HepG2 (cell line): ENCODE data around the gene ZNF214. TPM values are rescaled to one million over a fixed set of nuclear protein-coding genes. Genes with fewer than 3 reads are reported as not detected.

Source experiments
- AHDC1 ChIP-seq: sonication (generic); formaldehyde crosslinking; IDR thresholded peaks from 2 replicates; pipeline ENCODE4 v1.5.1; 2020; ENCODE audit warnings: mild to moderate bottlenecking, missing genetic modification reagents, borderline replicate concordance
- ASH2L ChIP-seq: fragments of 300-600, 200-600 bp; sonication (generic); IDR thresholded peaks from 2 replicates; pipeline ENCODE4 v1.7.0; 2017; ENCODE audit warnings: low read depth, mild to moderate bottlenecking, moderate library complexity, mixed read lengths, low read length; ENCODE audit not compliant: insufficient read length
- GZF1 ChIP-seq: sonication (generic); formaldehyde crosslinking; IDR thresholded peaks from 2 replicates; pipeline ENCODE4 v1.5.1; 2020; ENCODE audit warnings: mild to moderate bottlenecking, missing genetic modification reagents
- IRF9 ChIP-seq: sonication (generic); formaldehyde crosslinking; IDR thresholded peaks from 2 replicates; pipeline ENCODE4 v1.8.0; 2022; ENCODE audit warnings: missing genetic modification reagents, mild to moderate bottlenecking, borderline replicate concordance
- KDM5B ChIP-seq: sonication (generic); formaldehyde crosslinking; IDR thresholded peaks from 2 replicates; pipeline ENCODE4 v1.4.0; 2020; ENCODE audit warnings: missing genetic modification reagents, mild to moderate bottlenecking, borderline replicate concordance
- MTA3 ChIP-seq: sonication (generic); formaldehyde crosslinking; IDR thresholded peaks from 2 replicates; pipeline ENCODE4 v1.4.0; 2020; ENCODE audit warnings: missing genetic modification reagents
- NR2F2 ChIP-seq: IDR thresholded peaks from 2 replicates; pipeline ENCODE4 v1.6.1; 2012; ENCODE audit warnings: low read depth, inconsistent platforms, borderline replicate concordance
- ZNF296 ChIP-seq: sonication (generic); formaldehyde crosslinking; conservative IDR thresholded peaks from 2 replicates; pipeline ENCODE4 v1.5.0; 2020; ENCODE audit warnings: mild to moderate bottlenecking, missing genetic modification reagents
- ZNF503 ChIP-seq: sonication (generic); formaldehyde crosslinking; IDR thresholded peaks from 2 replicates; pipeline ENCODE4 v1.4.0; 2020; ENCODE audit warnings: missing genetic modification reagents
- ZNF609 ChIP-seq: sonication (generic); formaldehyde crosslinking; IDR thresholded peaks from 2 replicates; pipeline ENCODE4 v1.4.0; 2020; ENCODE audit warnings: mild to moderate bottlenecking, missing genetic modification reagents, borderline replicate concordance
- ZNF704 ChIP-seq: sonication (generic); formaldehyde crosslinking; IDR thresholded peaks from 2 replicates; pipeline ENCODE4 v1.8.1; 2023; ENCODE audit warnings: mild to moderate bottlenecking, inconsistent platforms, moderate library complexity, missing genetic modification reagents, borderline replicate concordance
- ZNF768 ChIP-seq: sonication (generic); formaldehyde crosslinking; IDR thresholded peaks from 2 replicates; pipeline ENCODE4 v1.4.0; 2020; ENCODE audit warnings: missing genetic modification reagents
- polyA plus RNA-seq, 8 experiments: library from polyadenylated mRNA; depleted of rRNA in 3 of 8; stranded (reverse) in 7 of 8; unstranded in 1 of 8; fragments of >200 nt; fragmentation: Illumina TruSeq in 4 of 8; extraction: Trizol in 4 of 8; gene quantifications; 2 replicates each; pipeline versions ENCODE4 v1.2.1 to v1.2.3, GENCODE V29; 2011 to 2016; ENCODE audit warnings: low read depth in 4 of 8, missing spikeins in 1 of 8, mixed read lengths in 1 of 8; ENCODE audit not compliant: insufficient read depth in 1 of 8
- total RNA-seq, 5 experiments: library from RNA; depleted of rRNA; stranded (reverse); fragments of >200 nt; fragmentation: Illumina TruSeq; extraction: Trizol; gene quantifications; 2 replicates each; pipeline ENCODE4 v1.2.3, GENCODE V29; 2016; ENCODE audit warnings: low read depth in 1 of 5

The ZNF214 gene
- total and polyA plus RNA-seq, 2 of the 13 experiments (the other 11 are each of a cell fraction or from before 2014, with no cell fraction given): 0.28 to 1.9 TPM

GRCh38 chr11:7020183-7020917 is at the start of gene ZNF214, which contains the start of gene NLRP14 (continued):
- TF ChIP-seq ZNF704: 0 out of 2 replicates have a peak, but pooled peaks have one; percentile 40
- no peak for TF ChIP-seq ZNF609 (CRISPR knock-in tag)
- no peak for TF ChIP-seq ZNF768 (CRISPR knock-in tag)
- no peak for TF ChIP-seq GZF1 (CRISPR knock-in tag)
- TF ChIP-seq NR2F2: peak; percentile 39; the same call in 1 of the 2 replicates
- TF ChIP-seq MTA3: no peak
- peak; percentile 46; the same call in 1 of the 2 replicates for TF ChIP-seq AHDC1 (CRISPR knock-in tag)
- TF ChIP-seq ZNF503 (CRISPR knock-in tag): no peak
- no peak for TF ChIP-seq IRF9
- no peak for TF ChIP-seq ZNF296 (CRISPR knock-in tag)
- TF ChIP-seq KDM5B (CRISPR knock-in tag): peak; percentile 52; the same call in 1 of the 2 replicates
- TF ChIP-seq ASH2L: peak; percentile 32
